Esophagus muscularis mucosa (tissue), 4 donors: ENCODE results near the gene PAK5. TPM values are rescaled to one million over a fixed set of nuclear protein-coding genes. Genes with fewer than 3 reads are reported as not detected.

Experiments
- DNase-seq: peaks from one replicate; pipeline ENCODE4 v3.0.0-alpha.2; 2017; ENCODE audit errors: extremely low spot score
- H3K27ac ChIP-seq, 4 donors: fragments of 200-600 bp; sonication (generic); replicated peaks in 1 of 4; 1 replicate in 3 of 4; 2 replicates in 1 of 4; pipeline ENCODE4 v1.5.1; 2016 to 2019; ENCODE audit warnings: mild to moderate bottlenecking in 1 of 4
- H3K27me3 ChIP-seq, 4 donors: fragments of 200-600 bp; sonication (generic); one replicate each; pipeline versions ENCODE4 v1.5.1 to v1.6.0; 2016 to 2019
- H3K36me3 ChIP-seq, 4 donors: fragments of 200-600 bp; sonication (generic); one replicate each; pipeline ENCODE4 v1.5.1; 2016 to 2019
- H3K4me1 ChIP-seq, 4 donors: fragments of 200-600 bp; sonication (generic); one replicate each; pipeline ENCODE4 v1.5.1; 2016 to 2019
- H3K4me3 ChIP-seq, 4 donors: fragments of 200-600 bp; sonication (generic); 1 replicate in 2 of 4; 2 replicates in 2 of 4; pipeline ENCODE4 v1.5.1; 2016 to 2019; ENCODE audit warnings: mild to moderate bottlenecking in 4 of 4, moderate library complexity in 1 of 4
- H3K9me3 ChIP-seq, 4 donors: fragments of 200-600 bp; sonication (generic); 1 replicate in 3 of 4; 2 replicates in 1 of 4; pipeline ENCODE4 v1.5.1; 2016 to 2019
- EP300 ChIP-seq: sonication (generic); formaldehyde crosslinking; IDR thresholded peaks from one replicate; pipeline ENCODE4 v1.6.1; 2017; ENCODE audit warnings: antibody characterized with exemption
- POLR2A ChIP-seq: fragments of 450-650 bp; IDR thresholded peaks from one replicate; pipeline ENCODE4 v1.6.1; 2017; ENCODE audit warnings: antibody characterized with exemption, moderate library complexity, mild to moderate bottlenecking, low read depth
- POLR2AphosphoS5 ChIP-seq, 2 donors: sonication (generic); formaldehyde crosslinking; IDR thresholded peaks; one replicate each; pipeline ENCODE4 v1.6.1; 2017; ENCODE audit warnings: antibody characterized with exemption in 2 of 2
- WGBS: methylation state at CpG from one replicate; pipeline ENCODE4 v1.1.5; 2018; 5-methylcytosine and 5-hydroxymethylcytosine counted together
- intact Hi-C: fragments of 100-400 bp; cut with DNase I; formaldehyde crosslinking; loops from one replicate; pipeline ENCODE4 v1.15.1; 2023
- total RNA-seq, 4 donors: library from RNA; depleted of rRNA; stranded (reverse); fragments of >200 nt; gene quantifications; one replicate each; pipeline versions ENCODE4 v1.1.0 to v1.2.1, GENCODE V29; 2016
- TF ChIP-seq, protein P1 (sequence below), 3 experiments: fragments of 200-600 bp in 2 of 3; fragments of 450-650 bp in 1 of 3; sonication (generic) in 2 of 3; IDR thresholded peaks; one replicate each; pipeline ENCODE4 v1.5.1; 2017 to 2019; ENCODE audit warnings: antibody characterized with exemption in 3 of 3, mild to moderate bottlenecking in 2 of 3, moderate library complexity in 1 of 3

The PAK5 gene
- total RNA-seq, 4 donors from 2014 or later: 0.06 to 0.42 (median 0.20) TPM

DNA sequence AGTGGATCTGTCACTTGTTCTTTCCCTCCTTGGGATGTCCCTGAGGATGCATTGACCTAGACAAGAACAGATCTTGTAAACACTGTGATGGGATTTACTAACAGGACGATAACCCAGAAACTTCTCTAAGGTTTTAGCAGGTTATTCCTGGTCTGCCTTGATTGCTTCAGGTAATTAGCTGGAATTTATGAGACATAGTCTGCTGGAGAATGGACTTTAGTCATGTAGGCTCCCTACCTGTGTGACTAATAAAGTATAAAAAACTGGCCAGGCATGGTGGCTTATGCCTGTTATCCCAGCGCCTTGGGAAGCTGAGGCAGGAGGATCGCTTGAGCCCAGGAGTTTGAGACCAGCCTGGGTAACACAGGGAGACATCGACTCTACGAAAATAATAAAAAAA lies 96.1 kb downstream of the PAK5 start:
- intact Hi-C loops: no loop called here
- no peak overlapping the region for H3K27ac ChIP-seq
- DNase-seq: no peak
- no peaks in the 10 kb centered on the region for H3K27me3 ChIP-seq
- WGBS: 78% methylated on average over 5 of the region's 5 CpGs
- H3K4me1 ChIP-seq: no peaks in the 10 kb centered on the region
- H3K4me3 ChIP-seq: no peak overlapping the region
- TF ChIP-seq EP300 (no peak), POLR2AphosphoS5 (IDR thresholded peaks at IDR 0.05) (no peak), POLR2A (no peak)
- TF ChIP-seq, protein P1, sequence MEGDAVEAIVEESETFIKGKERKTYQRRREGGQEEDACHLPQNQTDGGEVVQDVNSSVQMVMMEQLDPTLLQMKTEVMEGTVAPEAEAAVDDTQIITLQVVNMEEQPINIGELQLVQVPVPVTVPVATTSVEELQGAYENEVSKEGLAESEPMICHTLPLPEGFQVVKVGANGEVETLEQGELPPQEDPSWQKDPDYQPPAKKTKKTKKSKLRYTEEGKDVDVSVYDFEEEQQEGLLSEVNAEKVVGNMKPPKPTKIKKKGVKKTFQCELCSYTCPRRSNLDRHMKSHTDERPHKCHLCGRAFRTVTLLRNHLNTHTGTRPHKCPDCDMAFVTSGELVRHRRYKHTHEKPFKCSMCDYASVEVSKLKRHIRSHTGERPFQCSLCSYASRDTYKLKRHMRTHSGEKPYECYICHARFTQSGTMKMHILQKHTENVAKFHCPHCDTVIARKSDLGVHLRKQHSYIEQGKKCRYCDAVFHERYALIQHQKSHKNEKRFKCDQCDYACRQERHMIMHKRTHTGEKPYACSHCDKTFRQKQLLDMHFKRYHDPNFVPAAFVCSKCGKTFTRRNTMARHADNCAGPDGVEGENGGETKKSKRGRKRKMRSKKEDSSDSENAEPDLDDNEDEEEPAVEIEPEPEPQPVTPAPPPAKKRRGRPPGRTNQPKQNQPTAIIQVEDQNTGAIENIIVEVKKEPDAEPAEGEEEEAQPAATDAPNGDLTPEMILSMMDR (IDR thresholded peaks at IDR 0.05): no peak
- peaks cover 0 to 6% (median 0%) of the 10 kb centered on the region in 4 donors for H3K9me3 ChIP-seq
- H3K36me3 ChIP-seq: no peaks in the 10 kb centered on the region

DNA sequence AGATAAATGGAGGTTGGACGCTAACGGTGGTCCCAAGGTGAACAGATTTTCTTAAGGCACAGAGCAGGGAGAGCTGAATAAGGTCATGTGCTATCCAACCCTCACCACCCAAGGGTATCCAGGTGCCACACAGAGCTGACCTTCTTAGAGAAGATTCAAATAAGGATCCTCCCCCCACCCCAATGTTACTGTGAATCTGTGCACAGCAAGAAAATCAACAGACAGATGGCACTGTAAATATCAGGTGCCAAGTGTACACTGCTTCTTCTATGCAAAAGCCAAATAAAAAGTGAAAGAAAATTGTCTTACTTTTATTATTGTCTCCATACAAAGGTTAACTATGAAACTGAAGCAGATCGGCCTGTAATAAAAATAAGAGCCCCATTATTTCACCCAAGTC lies 96.9 kb downstream of the PAK5 start:
- Histone ChIP-seq H3K4me3 (no peak overlapping the region), H3K9me3 (peaks cover 0 to 6% (median 0%) of the 10 kb centered on the region in 4 donors), H3K27me3 (no peaks in the 10 kb centered on the region), H3K4me1 (no peaks in the 10 kb centered on the region), H3K27ac (no peak overlapping the region), H3K36me3 (no peaks in the 10 kb centered on the region)
- TF ChIP-seq POLR2AphosphoS5 (IDR thresholded peaks at IDR 0.05) (no peak), EP300 (no peak), POLR2A (no peak)
- TF ChIP-seq, protein P1 (IDR thresholded peaks at IDR 0.05): no peak
- no peak for DNase-seq
- 83% methylated on average over 3 of the region's 3 CpGs for WGBS
- intact Hi-C loops: no loop called here

DNA sequence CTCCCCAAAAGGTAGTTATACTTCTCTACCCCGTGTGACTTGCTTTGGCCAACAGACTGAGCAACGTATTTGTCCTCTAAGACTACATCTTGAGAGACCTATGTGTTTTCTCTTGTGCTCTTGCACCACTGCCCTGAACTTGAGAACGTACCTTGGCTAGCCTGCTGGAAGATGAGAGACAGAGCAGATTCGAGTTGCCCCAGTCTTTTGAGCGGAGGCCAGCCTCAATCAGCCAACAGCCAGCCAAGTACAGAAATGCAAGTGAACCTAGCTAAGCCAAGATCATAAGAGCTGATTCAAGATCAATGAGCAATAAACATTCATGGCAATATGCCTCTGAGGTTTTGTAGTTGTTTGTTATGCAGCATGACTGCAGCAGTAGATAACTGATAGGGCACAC lies 98.4 kb downstream of the PAK5 start:
- intact Hi-C loops: no loop called here
- no peak overlapping the region for H3K4me3 ChIP-seq
- H3K4me1 ChIP-seq: no peaks in the 10 kb centered on the region
- no peaks in the 10 kb centered on the region for H3K27me3 ChIP-seq
- TF ChIP-seq POLR2AphosphoS5 (IDR thresholded peaks at IDR 0.05) (no peak), EP300 (no peak), POLR2A (no peak)
- TF ChIP-seq, protein P1 (IDR thresholded peaks at IDR 0.05): no peak
- no peak overlapping the region for H3K27ac ChIP-seq
- peaks cover 0 to 6% (median 0%) of the 10 kb centered on the region in 4 donors for H3K9me3 ChIP-seq
- H3K36me3 ChIP-seq: no peaks in the 10 kb centered on the region
- DNase-seq: no peak
- 88% methylated on average over 5 of the region's 5 CpGs for WGBS

DNA sequence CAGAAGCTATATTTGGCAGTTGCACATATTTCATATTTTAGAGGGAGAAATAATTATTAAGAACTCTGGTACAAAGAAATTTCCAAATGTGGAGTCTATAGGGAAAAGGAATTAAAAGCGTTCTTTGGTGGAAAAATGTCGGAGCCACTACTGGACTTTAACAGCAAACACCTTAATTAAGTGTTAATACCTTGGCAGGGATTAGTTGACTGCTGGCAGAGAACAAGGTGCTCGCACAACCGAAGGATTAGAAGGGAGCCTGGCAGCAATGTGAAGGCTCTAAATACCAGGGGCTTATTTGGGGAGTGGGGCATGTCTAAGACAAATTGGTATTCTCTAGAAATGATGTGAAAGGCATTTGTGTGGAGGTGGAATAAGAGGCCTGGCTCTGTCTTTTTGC lies 98.9 kb downstream of the PAK5 start:
- no peak for DNase-seq
- H3K27ac ChIP-seq: no peak overlapping the region
- no peaks in the 10 kb centered on the region for H3K4me1 ChIP-seq
- no peak overlapping the region for H3K4me3 ChIP-seq
- H3K27me3 ChIP-seq: no peaks in the 10 kb centered on the region
- intact Hi-C loops: no loop called here
- no peaks in the 10 kb centered on the region for H3K36me3 ChIP-seq
- WGBS: 61% methylated on average over 4 of the region's 4 CpGs
- peaks cover 0 to 6% (median 0%) of the 10 kb centered on the region in 4 donors for H3K9me3 ChIP-seq
- TF ChIP-seq EP300 (no peak), POLR2AphosphoS5 (IDR thresholded peaks at IDR 0.05) (no peak), POLR2A (no peak)
- TF ChIP-seq, protein P1 (IDR thresholded peaks at IDR 0.05): no peak

DNA sequence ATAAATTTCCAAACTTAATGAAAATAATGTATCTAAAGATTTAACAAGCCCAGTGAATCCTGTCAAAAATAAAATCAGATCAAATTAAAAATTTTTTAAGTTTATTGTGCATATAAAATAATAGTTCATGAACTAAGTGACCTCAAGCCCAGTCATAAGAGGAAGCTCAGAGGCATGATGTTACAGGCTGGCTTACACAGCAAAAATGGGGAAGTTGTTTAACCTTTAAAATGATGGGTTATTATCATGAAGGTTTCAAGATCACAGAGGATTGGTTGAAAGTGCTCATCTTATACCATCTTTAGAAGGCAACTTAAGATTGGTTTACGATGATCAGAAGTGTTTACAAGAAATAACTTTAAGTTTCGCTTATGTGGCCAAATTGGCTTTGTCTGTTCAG lies 102.5 kb downstream of the PAK5 start:
- Histone ChIP-seq H3K9me3 (no peaks in the 10 kb centered on the region), H3K27ac (no peak overlapping the region), H3K27me3 (no peaks in the 10 kb centered on the region), H3K4me3 (no peak overlapping the region), H3K4me1 (no peaks in the 10 kb centered on the region), H3K36me3 (no peaks in the 10 kb centered on the region)
- no peak for DNase-seq
- intact Hi-C loops: no loop called here
- 90% methylated on average over 2 of the region's 2 CpGs for WGBS
- TF ChIP-seq POLR2A (no peak), POLR2AphosphoS5 (IDR thresholded peaks at IDR 0.05) (no peak), EP300 (no peak)
- TF ChIP-seq, protein P1 (IDR thresholded peaks at IDR 0.05): no peak
